ENCODE results near the gene PCOLCE2. TPM values are rescaled to one million over a fixed set of nuclear protein-coding genes. Genes with fewer than 3 reads are reported as not detected.

The PCOLCE2 gene
- total RNA-seq, 1 experiment from 2014 or later, result 23.9 TPM

- Histone ChIP-seq H3K4me3 (ENCODE audit: low read length) (no peak overlapping the region), H4K20me1 (ENCODE audit: low read length) (no peaks in the 10 kb centered on the region), H3K4me2 (ENCODE audit: low read length) (no peak overlapping the region), H3F3A (ENCODE audit: low read length, unreplicated experiment) (no peaks in the 10 kb centered on the region), H3K79me2 (ENCODE audit: low read length) (no peaks in the 10 kb centered on the region), H2AFZ (ENCODE audit: low read length) (no peak overlapping the region), H3K36me3 (ENCODE audit: low read depth, low read length) (no peaks in the 10 kb centered on the region), H3K27me3 (ENCODE audit: low read length) (no peaks in the 10 kb centered on the region), H3K9me2 (replicated peaks; ENCODE audit: low read length) (no peaks in the 10 kb centered on the region), H3K4me1 (ENCODE audit: insufficient read depth, low read length) (peaks cover 5% of the 10 kb centered on the region; the same call in 1 of the 2 replicates), H3K9ac (ENCODE audit: low read length) (no peak overlapping the region), H3K27ac (ENCODE audit: low read length) (no peak overlapping the region), H3K9me3 (ENCODE audit: low read length) (no peaks in the 10 kb centered on the region)
- BruUV-seq (replicated peaks), result no TSS peak
- TF ChIP-seq CTCF (conservative IDR thresholded peaks at IDR 0.05; ENCODE audit: low read depth, low read length), result no peak
- no peak for TF ChIP-seq EZH2phosphoT487 (IDR thresholded peaks at IDR 0.05; ENCODE audit: borderline replicate concordance, low read length)
- TF ChIP-seq EZH2 (IDR thresholded peaks at IDR 0.05; ENCODE audit: low read length, unreplicated experiment), result no peak
- ChIA-PET CTCF (no interaction called here), POLR2A (ENCODE audit: unreplicated experiment) (no interaction called here)
- intact Hi-C loops (cut with micrococcal nuclease), result no loop called here
- ATAC-seq, result no peak
- DNase-seq, result no peak
Measured at GRCh38 chr3:142795332-142795731, 93.6 kb downstream of the PCOLCE2 start.

- H3K79me2 ChIP-seq (ENCODE audit: low read length), result no peaks in the 10 kb centered on the region
- CTCF ChIA-PET, result no interaction called here
- H3K36me3 ChIP-seq (ENCODE audit: low read depth, low read length), result no peaks in the 10 kb centered on the region
- H3F3A ChIP-seq (ENCODE audit: low read length, unreplicated experiment), result no peaks in the 10 kb centered on the region
- H3K9me2 ChIP-seq (replicated peaks; ENCODE audit: low read length), result no peaks in the 10 kb centered on the region
- DNase-seq, result no peak
- TF ChIP-seq CTCF (conservative IDR thresholded peaks at IDR 0.05; ENCODE audit: low read depth, low read length) (no peak), EZH2 (IDR thresholded peaks at IDR 0.05; ENCODE audit: low read length, unreplicated experiment) (no peak), EZH2phosphoT487 (IDR thresholded peaks at IDR 0.05; ENCODE audit: borderline replicate concordance, low read length) (no peak)
- H3K4me2 ChIP-seq (ENCODE audit: low read length), result no peak overlapping the region
- no peak overlapping the region for H3K27ac ChIP-seq (ENCODE audit: low read length)
- H4K20me1 ChIP-seq (ENCODE audit: low read length), result no peaks in the 10 kb centered on the region
- H3K27me3 ChIP-seq (ENCODE audit: low read length), result no peaks in the 10 kb centered on the region
- no peak overlapping the region for H2AFZ ChIP-seq (ENCODE audit: low read length)
- intact Hi-C loops (cut with micrococcal nuclease), result no loop called here
- H3K4me1 ChIP-seq (ENCODE audit: insufficient read depth, low read length), result peaks cover 5% of the 10 kb centered on the region; the same call in 1 of the 2 replicates
- no peaks in the 10 kb centered on the region for H3K9me3 ChIP-seq (ENCODE audit: low read length)
- no peak for ATAC-seq
- no TSS peak for BruUV-seq (replicated peaks)
- no peak overlapping the region for H3K9ac ChIP-seq (ENCODE audit: low read length)
- H3K4me3 ChIP-seq (ENCODE audit: low read length), result no peak overlapping the region
- POLR2A ChIA-PET (ENCODE audit: unreplicated experiment), result no interaction called here
Measured at GRCh38 chr3:142794508-142794907, 94.4 kb downstream of the PCOLCE2 start.

- Histone ChIP-seq H3K4me1 (ENCODE audit: insufficient read depth, low read length) (peaks cover 5% of the 10 kb centered on the region; the same call in 1 of the 2 replicates), H3K4me2 (ENCODE audit: low read length) (no peak overlapping the region), H3F3A (ENCODE audit: low read length, unreplicated experiment) (no peaks in the 10 kb centered on the region), H3K27me3 (ENCODE audit: low read length) (no peaks in the 10 kb centered on the region), H2AFZ (ENCODE audit: low read length) (no peak overlapping the region), H3K9me3 (ENCODE audit: low read length) (no peaks in the 10 kb centered on the region), H3K79me2 (ENCODE audit: low read length) (no peaks in the 10 kb centered on the region), H3K9me2 (replicated peaks; ENCODE audit: low read length) (no peaks in the 10 kb centered on the region), H3K9ac (ENCODE audit: low read length) (no peak overlapping the region), H3K27ac (ENCODE audit: low read length) (no peak overlapping the region), H3K36me3 (ENCODE audit: low read depth, low read length) (no peaks in the 10 kb centered on the region), H3K4me3 (ENCODE audit: low read length) (no peak overlapping the region), H4K20me1 (ENCODE audit: low read length) (no peaks in the 10 kb centered on the region)
- DNase-seq (no peak), ATAC-seq (no peak)
- POLR2A ChIA-PET (ENCODE audit: unreplicated experiment), result no interaction called here
- CTCF ChIA-PET, result no interaction called here
- intact Hi-C loops (cut with micrococcal nuclease), result no loop called here
- no peak for TF ChIP-seq CTCF (conservative IDR thresholded peaks at IDR 0.05; ENCODE audit: low read depth, low read length)
- TF ChIP-seq EZH2 (IDR thresholded peaks at IDR 0.05; ENCODE audit: low read length, unreplicated experiment), result no peak
- TF ChIP-seq EZH2phosphoT487 (IDR thresholded peaks at IDR 0.05; ENCODE audit: borderline replicate concordance, low read length), result no peak
- no TSS peak for BruUV-seq (replicated peaks)
Measured at GRCh38 chr3:142787719-142788118, 101.2 kb downstream of the PCOLCE2 start.

All from PC-3 (cell line).